BLaER1 treated with 17β-estradiol and CSF1 and Interleukin-3, amounts not matched to agents 10 nM and 100 nM (cell line): ENCODE measurements around the gene NUTM2G.
"Not testable (repeated sequence)": the region's sequence is repeated elsewhere in the genome, so short reads cannot be mapped to it uniquely, and the experiment has no call there.

Source experiments
- H3K27ac ChIP-seq, 11 experiments: shearing (Covaris generic); formaldehyde crosslinking; 2 replicates each; pipeline ENCODE4 v1.8.1; 2022
- H3K27me3 ChIP-seq, 11 experiments: shearing (Covaris generic); formaldehyde crosslinking; 2 replicates each; pipeline ENCODE4 v1.8.1; 2022
- H3K36me3 ChIP-seq, 11 experiments: shearing (Covaris generic); formaldehyde crosslinking; 2 replicates each; pipeline ENCODE4 v1.8.1; 2022
- H3K4me1 ChIP-seq, 10 experiments: shearing (Covaris generic); formaldehyde crosslinking; 2 replicates each; pipeline ENCODE4 v1.8.1; 2022
- H3K4me2 ChIP-seq, 11 experiments: shearing (Covaris generic); formaldehyde crosslinking; 2 replicates each; pipeline ENCODE4 v1.8.1; 2022
- H3K4me3 ChIP-seq, 10 experiments: shearing (Covaris generic); formaldehyde crosslinking; 2 replicates each; pipeline ENCODE4 v1.8.1; 2022
- H3K9ac ChIP-seq, 11 experiments: shearing (Covaris generic); formaldehyde crosslinking; 2 replicates each; pipeline ENCODE4 v1.8.1; 2022
- H3K9me3 ChIP-seq, 11 experiments: shearing (Covaris generic); formaldehyde crosslinking; replicated peaks in 1 of 11; 2 replicates each; pipeline ENCODE4 v1.8.1; 2022
- H4K20me1 ChIP-seq, 11 experiments: shearing (Covaris generic); formaldehyde crosslinking; 2 replicates each; pipeline ENCODE4 v1.8.1; 2022
- Cebpa-rat ChIP-seq, 11 experiments: shearing (Covaris generic); IDR thresholded peaks; 2 replicates each; pipeline ENCODE4 v1.8.1; 2022

The NUTM2G gene

GRCh38 chr9:96928543-96928942 is at the start of gene NUTM2G:
NUTM2G (plus strand) TSS chr9:96928843; CDS start chr9:96929025, 182 bp downstream.
- not testable (repeated sequence) for H3K36me3 ChIP-seq, H4K20me1 ChIP-seq, H3K9ac ChIP-seq, H3K27me3 ChIP-seq, H3K9me3 ChIP-seq, H3K4me3 ChIP-seq, H3K27ac ChIP-seq
- Histone ChIP-seq H3K4me1 (peaks cover 0 to 22% (median 9%) of the 10 kb centered on the region in 10 experiments; a peak in 11 of 20 replicates), H3K4me2 (peak within 1 kb of the TSS in 3 of 11 experiments; percentile 12 to 32 (median 12); a peak in 2 of 22 replicates)

GRCh38 chr9:96883922-96884321 is 44.7 kb upstream of the NUTM2G start:
- Histone ChIP-seq H3K9me3 (peaks cover 0 to 18% (median 4%) of the 10 kb centered on the region in 11 experiments; a peak in 4 of 22 replicates), H4K20me1 (no peaks in the 10 kb centered on the region), H3K4me3 (no peak overlapping the region), H3K27me3 (no peaks in the 10 kb centered on the region), H3K4me2 (no peak overlapping the region), H3K4me1 (peaks cover 3 to 15% (median 6%) of the 10 kb centered on the region in 10 experiments; a peak in 10 of 20 replicates), H3K27ac (no peak overlapping the region), H3K36me3 (0 out of 22 replicates have a peak, but pooled peaks cover 0 to 3% (median 0%) of the 10 kb centered on the region in 11 experiments), H3K9ac (no peak overlapping the region)
- no peak for TF ChIP-seq Cebpa-rat (IDR thresholded peaks at IDR 0.05)

- no peaks in the 10 kb centered on the region for H4K20me1 ChIP-seq
- H3K9me3 ChIP-seq, result peaks cover 0 to 18% (median 4%) of the 10 kb centered on the region in 11 experiments; a peak in 4 of 22 replicates
- no peak overlapping the region for H3K4me3 ChIP-seq
- H3K36me3 ChIP-seq, result 0 out of 22 replicates have a peak, but pooled peaks cover 0 to 4% (median 0%) of the 10 kb centered on the region in 11 experiments
- H3K4me1 ChIP-seq, result peaks cover 3 to 14% (median 6%) of the 10 kb centered on the region in 10 experiments; a peak in 10 of 20 replicates
- H3K9ac ChIP-seq, result no peak overlapping the region
- no peaks in the 10 kb centered on the region for H3K27me3 ChIP-seq
- no peak overlapping the region for H3K4me2 ChIP-seq
- no peak for TF ChIP-seq Cebpa-rat (IDR thresholded peaks at IDR 0.05)
- no peak overlapping the region for H3K27ac ChIP-seq
Observed at GRCh38 chr9:96884443-96884842, 44.2 kb upstream of the NUTM2G start.

- H3K4me2 ChIP-seq, result peak overlapping the region in 6 of 11 experiments; percentile 11 to 29 (median 18); a peak in 4 of 22 replicates
- H3K9me3 ChIP-seq, result peaks cover 0 to 18% (median 4%) of the 10 kb centered on the region in 11 experiments; a peak in 4 of 22 replicates
- peaks cover 3 to 11% (median 6%) of the 10 kb centered on the region in 10 experiments; a peak in 10 of 20 replicates for H3K4me1 ChIP-seq
- H4K20me1 ChIP-seq, result no peaks in the 10 kb centered on the region
- peaks cover 0 to 11% (median 7%) of the 10 kb centered on the region in 11 experiments; a peak in 12 of 22 replicates for H3K36me3 ChIP-seq
- TF ChIP-seq Cebpa-rat (IDR thresholded peaks at IDR 0.05), result no peak
- no peak overlapping the region for H3K27ac ChIP-seq
- no peak overlapping the region for H3K9ac ChIP-seq
- H3K4me3 ChIP-seq, result no peak overlapping the region
- no peaks in the 10 kb centered on the region for H3K27me3 ChIP-seq
Observed at GRCh38 chr9:96885424-96885823, 43.2 kb upstream of the NUTM2G start.

GRCh38 chr9:96888591-96888990 is 40.1 kb upstream of the NUTM2G start:
- H3K4me2 ChIP-seq, result no peak overlapping the region
- H3K9ac ChIP-seq, result no peak overlapping the region
- H3K36me3 ChIP-seq, result peaks cover 18 to 36% (median 27%) of the 10 kb centered on the region in 11 experiments; a peak in 21 of 22 replicates
- H3K27me3 ChIP-seq, result no peaks in the 10 kb centered on the region
- peaks cover 0 to 7% (median 5%) of the 10 kb centered on the region in 10 experiments; a peak in 8 of 20 replicates for H3K4me1 ChIP-seq
- H3K9me3 ChIP-seq, result peaks cover 0 to 18% (median 4%) of the 10 kb centered on the region in 11 experiments; a peak in 4 of 22 replicates
- H4K20me1 ChIP-seq, result no peaks in the 10 kb centered on the region
- H3K4me3 ChIP-seq, result no peak overlapping the region
- H3K27ac ChIP-seq, result no peak overlapping the region
- no peak for TF ChIP-seq Cebpa-rat (IDR thresholded peaks at IDR 0.05)

GRCh38 chr9:96892131-96892530 is 36.5 kb upstream of the NUTM2G start:
- H3K4me3 ChIP-seq, result no peak overlapping the region
- no peaks in the 10 kb centered on the region for H4K20me1 ChIP-seq
- no peak overlapping the region for H3K9ac ChIP-seq
- H3K27ac ChIP-seq, result no peak overlapping the region
- no peak for TF ChIP-seq Cebpa-rat (IDR thresholded peaks at IDR 0.05)
- no peak overlapping the region for H3K4me2 ChIP-seq
- no peaks in the 10 kb centered on the region for H3K4me1 ChIP-seq
- no peaks in the 10 kb centered on the region for H3K27me3 ChIP-seq
- peaks cover 0 to 11% (median 0%) of the 10 kb centered on the region in 11 experiments; a peak in 3 of 22 replicates for H3K9me3 ChIP-seq
- H3K36me3 ChIP-seq, result peaks cover 48 to 67% (median 56%) of the 10 kb centered on the region in 11 experiments

- not testable (repeated sequence) for H3K27me3 ChIP-seq, H3K4me1 ChIP-seq, H3K27ac ChIP-seq, H4K20me1 ChIP-seq, H3K4me2 ChIP-seq, H3K9me3 ChIP-seq, H3K9ac ChIP-seq, H3K4me3 ChIP-seq
- H3K36me3 ChIP-seq, result peaks cover 17 to 27% (median 20%) of the 10 kb centered on the region in 11 experiments
Observed at GRCh38 chr9:96900010-96900409, 28.6 kb upstream of the NUTM2G start.

- not testable (repeated sequence) for H3K36me3 ChIP-seq, H3K9me3 ChIP-seq, H3K27ac ChIP-seq, H3K4me2 ChIP-seq, H4K20me1 ChIP-seq, H3K4me3 ChIP-seq, H3K4me1 ChIP-seq, H3K27me3 ChIP-seq, H3K9ac ChIP-seq
Observed at GRCh38 chr9:96904947-96905722, 23.5 kb upstream of the NUTM2G start.

- H3K36me3 ChIP-seq, H4K20me1 ChIP-seq, H3K4me3 ChIP-seq, H3K9me3 ChIP-seq, H3K9ac ChIP-seq, H3K27ac ChIP-seq, H3K4me1 ChIP-seq, H3K4me2 ChIP-seq, H3K27me3 ChIP-seq: not testable (repeated sequence)
Observed at GRCh38 chr9:96908479-96908878, 20.2 kb upstream of the NUTM2G start.

GRCh38 chr9:96915539-96915938 is 13.1 kb upstream of the NUTM2G start:
- not testable (repeated sequence) for H3K27me3 ChIP-seq, H3K27ac ChIP-seq, H3K9me3 ChIP-seq, H3K4me1 ChIP-seq, H4K20me1 ChIP-seq, H3K4me2 ChIP-seq, H3K4me3 ChIP-seq, H3K36me3 ChIP-seq, H3K9ac ChIP-seq

- H4K20me1 ChIP-seq, H3K36me3 ChIP-seq, H3K9me3 ChIP-seq, H3K4me2 ChIP-seq, H3K27me3 ChIP-seq, H3K9ac ChIP-seq, H3K4me1 ChIP-seq, H3K4me3 ChIP-seq, H3K27ac ChIP-seq: not testable (repeated sequence)
Observed at GRCh38 chr9:96916531-96916930, 12.1 kb upstream of the NUTM2G start.

- H3K4me3 ChIP-seq, H3K9me3 ChIP-seq, H3K27ac ChIP-seq, H3K27me3 ChIP-seq, H3K36me3 ChIP-seq, H4K20me1 ChIP-seq, H3K4me1 ChIP-seq, H3K4me2 ChIP-seq, H3K9ac ChIP-seq: not testable (repeated sequence)
Observed at GRCh38 chr9:96918550-96918949, 10.1 kb upstream of the NUTM2G start.

- H3K36me3 ChIP-seq, H3K4me3 ChIP-seq, H4K20me1 ChIP-seq, H3K4me1 ChIP-seq, H3K27me3 ChIP-seq, H3K27ac ChIP-seq, H3K9ac ChIP-seq, H3K9me3 ChIP-seq, H3K4me2 ChIP-seq: not testable (repeated sequence)
Observed at GRCh38 chr9:96920803-96921202, 7.8 kb upstream of the NUTM2G start.
